D721Med (cell line): ENCODE results near the gene BMERB1.

ENCODE experiments used
- DNase-seq: peaks from one replicate; pipeline ENCODE4 v3.0.0; 2011; ENCODE audit warnings: low spot score; ENCODE audit not compliant: insufficient read length
- FAIRE-seq: peaks from 2 replicates; lab custom pipeline; 2011; peaks lifted over from hg19 to GRCh38; lab: Jason Lieb, UNC
- CTCF ChIP-seq: IDR thresholded peaks from 2 replicates; pipeline ENCODE4 v1.5.1; 2012; ENCODE audit warnings: mild to moderate bottlenecking, control low read depth; ENCODE audit not compliant: insufficient read depth; ENCODE audit errors: missing control alignments

BMERB1 gene

GRCh38 chr16:15586716-15587115 lies 152.3 kb downstream of the BMERB1 start:
- DNase-seq = no peak
- TF ChIP-seq CTCF = no peak
- FAIRE-seq = no peak

- no peak for TF ChIP-seq CTCF
These were observed 152.9 kb downstream of the BMERB1 start for GRCh38 chr16:15587152-15587825.

DNA sequence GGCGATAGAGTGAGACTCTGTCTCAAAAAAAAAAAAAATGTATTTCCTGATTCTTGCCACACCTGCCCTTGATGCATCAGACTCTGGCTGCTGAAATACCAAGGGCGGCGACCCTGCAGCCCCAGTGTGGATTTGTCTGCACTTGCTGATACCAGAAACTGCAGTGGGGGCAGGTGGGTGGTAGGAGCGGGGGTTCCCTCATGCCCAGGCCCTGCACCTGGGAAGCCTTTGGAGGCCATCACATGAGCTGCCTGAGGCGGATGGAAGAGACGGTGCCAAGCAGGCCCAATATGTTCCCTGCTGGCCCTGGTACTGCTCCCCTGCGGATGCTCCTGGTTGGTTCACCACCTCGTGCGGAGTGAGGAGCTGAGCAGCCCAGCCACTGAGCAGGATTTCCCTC lies 157.9 kb downstream of the BMERB1 start:
- DNase-seq (no peak), FAIRE-seq (no peak)
- no peak for TF ChIP-seq CTCF

More at GRCh38 chr16:15587152-15587825, 152.9 kb downstream of the BMERB1 start:
- FAIRE-seq (no peak), DNase-seq (no peak)

DNA sequence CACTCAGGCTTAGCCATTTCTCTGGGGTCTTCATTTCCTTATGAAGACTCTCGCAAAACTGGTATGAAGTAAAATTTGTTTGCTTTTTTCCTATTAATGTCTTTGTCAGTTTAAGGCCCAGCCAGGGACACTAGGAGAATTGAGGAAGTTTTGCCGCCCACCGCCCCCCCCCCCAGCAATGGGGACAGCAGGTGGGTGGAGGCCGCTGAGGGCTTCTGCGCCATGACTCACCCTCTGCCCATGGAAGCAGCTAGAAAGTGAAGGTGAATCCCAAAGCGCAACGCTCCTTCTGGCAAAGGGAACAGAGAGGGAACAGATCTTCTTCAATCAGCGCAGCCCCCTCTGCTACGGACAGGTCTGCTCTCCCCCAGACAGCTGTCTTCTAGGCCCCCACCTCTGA lies 158.8 kb downstream of the BMERB1 start:
- TF ChIP-seq CTCF = no peak
- no peak for DNase-seq
- FAIRE-seq = no peak

DNA sequence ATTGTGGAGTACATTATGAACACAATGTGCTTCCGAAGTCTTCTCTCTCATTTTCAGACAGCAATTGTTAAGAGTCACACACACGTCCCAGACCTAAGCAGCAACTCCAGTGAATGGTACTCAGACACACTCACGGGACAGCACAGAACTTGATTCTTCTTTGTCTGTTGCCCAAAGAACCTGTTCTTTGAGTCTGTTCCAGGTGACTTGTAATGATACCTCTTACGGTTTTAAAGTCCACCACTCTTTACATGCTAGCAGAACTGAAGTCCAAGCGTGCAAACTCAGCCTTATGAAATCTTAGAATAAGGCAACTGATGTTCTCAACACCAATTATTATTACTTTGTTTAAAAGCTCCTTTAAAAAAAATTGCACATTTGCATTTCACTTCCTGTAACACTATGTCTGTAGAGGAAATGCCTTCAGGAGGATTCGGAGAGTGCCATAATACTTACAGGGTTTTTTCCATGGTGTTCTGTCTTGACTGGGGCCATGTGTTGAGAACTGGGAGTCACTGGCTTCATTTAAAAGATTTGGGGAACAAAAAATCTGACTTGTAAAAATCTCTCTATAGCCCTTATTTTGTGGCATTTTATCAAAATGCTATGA lies 160.4 kb downstream of the BMERB1 start:
- DNase-seq (no peak), FAIRE-seq (no peak)
- TF ChIP-seq CTCF = no peak

- no peak for TF ChIP-seq CTCF
- no peak for FAIRE-seq
- no peak for DNase-seq
These were observed 162.7 kb downstream of the BMERB1 start for GRCh38 chr16:15597135-15597534.

GRCh38 chr16:15597822-15598647 lies 163.6 kb downstream of the BMERB1 start:
- no peak for FAIRE-seq
- no peak for TF ChIP-seq CTCF

More at GRCh38 chr16:15597822-15598647, 163.6 kb downstream of the BMERB1 start:
- no peak for DNase-seq
